ENCODE data around the gene STX16.

Gene STX16

DNA sequence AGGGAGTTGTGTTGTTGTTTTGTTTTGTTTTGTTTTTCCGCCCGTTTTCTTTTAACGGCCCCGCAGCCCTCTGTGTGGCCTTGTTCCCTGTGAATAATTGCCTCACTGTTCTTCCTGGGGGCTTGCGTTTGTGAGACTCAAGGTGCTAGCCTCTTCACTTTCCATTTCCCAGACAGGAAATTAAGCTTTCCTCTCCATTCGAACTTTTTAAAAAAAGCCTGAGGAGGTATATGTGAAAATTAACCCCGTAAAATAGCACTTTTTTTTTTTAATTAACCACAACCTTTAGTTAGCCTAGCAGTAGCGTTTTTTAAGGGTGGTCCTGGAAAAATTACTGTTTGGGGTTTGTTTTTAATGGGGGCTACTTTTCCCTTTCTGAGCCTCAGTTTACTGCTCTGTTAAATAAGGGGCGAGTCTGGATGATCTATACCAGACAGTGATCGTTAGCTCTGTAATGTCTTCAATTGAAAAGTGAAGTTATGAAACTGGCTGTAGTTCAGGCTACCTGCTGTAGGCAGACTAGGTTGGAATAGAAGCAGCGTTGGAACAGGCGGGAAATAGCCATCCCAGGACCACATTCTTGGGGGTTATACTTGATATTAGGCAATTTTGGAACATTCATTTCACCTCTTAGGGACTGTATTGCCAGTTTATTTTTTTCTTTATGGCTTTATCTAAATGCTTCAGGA lies 1.7 kb downstream of the STX16 start:
- peak; percentile 59 for DNase-seq (ENCODE audit: low read depth)

- DNase-seq (ENCODE audit: low read depth) = no peak
Measured at GRCh38 chr20:58654337-58654736, 3.3 kb downstream of the STX16 start.

DNA sequence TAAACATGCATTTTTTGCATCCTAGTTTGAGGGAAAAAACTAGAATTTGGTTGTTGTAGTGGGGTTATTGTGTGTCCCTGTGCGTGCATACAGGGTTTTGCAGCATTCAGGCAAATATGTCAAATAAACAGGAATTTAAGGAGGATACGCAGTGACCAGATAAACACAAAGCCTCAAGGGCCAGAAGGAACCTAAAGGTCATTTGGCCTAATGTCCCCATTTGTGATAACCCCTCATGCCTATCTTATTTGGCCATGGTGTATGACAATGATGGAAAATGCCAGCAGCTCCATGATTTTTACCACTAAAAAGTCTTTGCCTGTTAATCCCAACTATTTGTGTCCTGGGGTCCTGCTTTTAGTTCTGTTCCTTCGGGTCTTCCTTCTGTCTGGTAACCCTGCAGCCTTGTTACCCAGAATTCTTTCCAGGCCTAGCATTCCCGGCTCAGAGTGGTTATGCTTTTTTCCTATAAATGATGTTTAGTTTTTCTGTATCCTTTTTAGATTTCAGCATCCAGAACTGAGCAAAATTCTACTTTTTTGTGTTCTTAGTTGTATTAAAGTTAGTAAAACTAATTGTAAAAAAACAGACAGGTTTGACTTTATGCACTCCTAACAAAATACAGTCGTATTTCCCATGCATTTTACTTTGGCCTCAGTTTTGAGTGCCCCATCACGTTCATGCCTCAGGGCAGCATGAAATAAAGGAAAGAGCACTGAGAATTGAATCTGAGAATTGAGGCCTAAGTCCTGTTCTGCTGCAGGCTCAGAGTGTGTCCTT lies 4.4 kb downstream of the STX16 start:
- DNase-seq (ENCODE audit: low read depth) = no peak

GRCh38 chr20:58656831-58657230 lies 5.7 kb downstream of the STX16 start:
- no peak for DNase-seq (ENCODE audit: low read depth)

- no peak for DNase-seq (ENCODE audit: low read depth)
Measured at GRCh38 chr20:58657262-58657661, 6.2 kb downstream of the STX16 start.

- DNase-seq (ENCODE audit: low read depth) = no peak
Measured at GRCh38 chr20:58657986-58658385, 6.9 kb downstream of the STX16 start.

GRCh38 chr20:58658760-58659159 lies 7.7 kb downstream of the STX16 start:
- DNase-seq (ENCODE audit: low read depth) = no peak

DNA sequence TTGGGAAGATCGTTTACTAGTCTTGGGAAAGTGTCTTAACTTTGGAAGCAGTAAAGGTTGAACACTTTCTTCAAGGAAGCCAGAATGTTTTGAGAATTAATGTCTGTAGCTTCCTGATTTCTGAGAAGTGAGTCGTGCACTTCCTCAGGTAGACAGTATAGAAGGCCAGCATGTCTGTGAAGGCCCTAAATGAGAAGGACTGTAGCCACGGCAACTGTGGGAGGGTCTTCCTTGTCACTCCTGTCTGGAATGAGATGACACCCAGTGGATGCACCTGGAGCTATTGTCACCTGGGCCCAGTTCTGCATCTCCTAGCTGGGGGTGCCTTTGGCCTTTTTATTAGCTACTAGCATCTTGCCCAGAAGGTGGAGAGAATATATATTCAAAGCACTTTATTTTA lies 8.8 kb downstream of the STX16 start:
- peak; percentile 24 for DNase-seq (ENCODE audit: low read depth)

DNA sequence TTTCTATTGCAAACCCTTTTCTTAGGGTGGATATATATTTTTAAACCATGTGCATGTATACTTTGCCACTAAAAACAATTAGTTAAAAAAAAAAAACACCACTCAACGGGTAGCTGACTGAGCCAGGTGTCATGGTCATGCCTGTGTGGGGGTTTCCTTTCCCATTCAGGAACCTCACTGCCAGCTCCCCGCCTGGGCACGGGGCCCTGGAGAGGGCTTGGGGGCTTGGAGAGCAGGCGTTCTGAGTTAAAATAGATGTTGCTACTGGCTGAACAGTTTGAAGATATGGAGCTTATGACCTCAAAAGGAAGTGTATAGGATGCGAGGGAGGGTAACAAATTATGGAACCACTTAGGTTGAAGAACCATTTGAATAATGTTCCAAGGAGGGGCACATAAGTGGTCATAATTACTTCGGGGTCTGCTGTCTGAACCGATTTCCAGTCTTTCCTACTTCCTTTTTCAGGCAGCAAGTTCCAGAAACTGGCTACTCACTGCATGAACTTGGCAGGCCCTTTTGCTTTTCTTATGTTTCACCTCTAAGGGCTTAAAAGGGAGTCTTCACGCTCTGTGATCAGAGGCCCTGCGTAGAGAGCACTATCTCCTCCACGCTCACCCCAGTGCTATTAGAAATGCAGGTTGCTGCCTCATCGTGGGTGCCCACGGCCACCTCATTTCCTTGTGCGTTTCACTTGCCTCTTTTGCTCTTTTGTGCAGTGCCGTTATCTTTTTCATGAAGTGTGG lies 9.9 kb downstream of the STX16 start:
- no peak for DNase-seq (ENCODE audit: low read depth)

- DNase-seq (ENCODE audit: low read depth) = no peak
Measured at GRCh38 chr20:58661598-58662473, 10.8 kb downstream of the STX16 start.

DNA sequence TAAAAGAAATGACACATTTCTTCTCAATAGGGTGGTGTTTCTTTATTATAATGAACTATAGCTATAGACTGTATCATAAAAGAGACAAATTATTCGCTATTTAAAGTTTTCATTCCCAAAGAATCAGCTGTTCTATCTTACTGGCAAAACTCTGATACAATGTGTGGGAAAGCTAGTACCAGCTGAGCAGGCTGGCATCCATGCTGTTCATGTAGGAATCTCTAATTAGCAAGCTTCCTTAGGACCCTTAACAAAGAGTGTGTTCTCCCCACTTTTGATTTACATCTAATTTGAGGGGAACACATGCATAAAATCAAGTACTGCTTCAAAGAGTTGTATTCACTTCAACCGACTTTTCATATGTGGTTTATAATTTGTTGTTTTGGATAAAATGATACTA lies 13.2 kb downstream of the STX16 start:
- no peak for DNase-seq (ENCODE audit: low read depth)

GRCh38 chr20:58664883-58665282 lies 13.8 kb downstream of the STX16 start:
- DNase-seq (ENCODE audit: low read depth) = no peak

DNA sequence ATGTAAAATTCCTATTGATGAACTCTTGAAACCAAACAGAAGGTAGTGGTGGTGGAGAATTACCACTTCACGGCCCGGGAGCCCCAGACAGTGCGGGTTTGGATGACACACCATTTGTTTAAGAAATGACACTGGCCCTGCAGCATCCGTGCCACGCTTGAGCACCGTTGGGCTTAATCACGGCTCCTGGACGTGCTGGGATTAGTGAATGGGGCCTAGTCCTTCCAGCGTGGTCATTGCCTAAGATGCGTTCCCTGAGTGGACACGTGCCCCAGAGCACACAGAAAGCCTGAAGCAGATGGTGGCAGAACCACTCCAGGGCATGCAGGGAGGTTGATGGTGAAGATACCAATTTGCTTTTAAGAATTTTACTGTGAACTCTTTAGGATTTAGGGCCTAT lies 14.5 kb downstream of the STX16 start:
- no peak for DNase-seq (ENCODE audit: low read depth)

DNA sequence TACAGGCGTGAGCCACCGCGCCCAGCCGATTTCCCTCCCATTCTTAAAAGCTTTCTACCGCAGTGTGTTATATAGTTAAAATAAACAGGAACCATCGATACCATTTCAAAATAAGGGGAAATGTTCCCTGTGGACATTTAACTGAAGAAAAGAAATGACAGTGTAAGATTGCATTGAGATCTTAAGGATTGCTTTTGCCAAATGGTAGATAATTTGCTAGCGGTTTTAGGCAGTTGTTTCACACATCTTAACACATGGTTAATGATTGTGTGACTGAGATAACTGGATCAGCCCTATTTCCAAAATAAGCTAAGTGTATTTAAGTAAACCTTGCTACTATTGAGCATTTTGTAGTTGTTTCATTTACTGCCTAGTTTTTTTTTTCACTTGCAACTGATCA lies 15.6 kb downstream of the STX16 start:
- DNase-seq (ENCODE audit: low read depth) = no peak

DNA sequence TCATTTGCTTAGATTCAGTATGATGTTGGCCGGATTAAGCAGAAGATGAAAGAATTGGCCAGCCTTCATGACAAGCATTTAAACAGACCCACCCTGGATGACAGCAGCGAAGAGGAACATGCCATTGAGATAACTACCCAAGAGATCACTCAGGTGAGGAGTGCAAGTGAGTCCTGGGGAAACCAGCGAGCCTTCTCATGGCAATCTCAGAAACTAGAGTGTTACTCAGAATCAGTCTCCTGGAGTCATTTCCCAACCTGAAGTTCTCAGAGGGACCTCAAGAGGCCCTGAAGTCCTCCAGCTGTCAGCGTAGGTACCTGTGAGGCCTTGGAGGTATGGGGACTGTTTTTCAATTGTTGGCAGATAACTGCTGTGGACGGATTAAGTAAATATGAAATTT lies 16.9 kb downstream of the STX16 start:
- no peak for DNase-seq (ENCODE audit: low read depth)

- no peak for DNase-seq (ENCODE audit: low read depth)
Measured at GRCh38 chr20:58668901-58669286, 17.8 kb downstream of the STX16 start.

GRCh38 chr20:58669287-58670006 lies 18.4 kb downstream of the STX16 start:
- no peak for DNase-seq (ENCODE audit: low read depth)

GRCh38 chr20:58670102-58670501 lies 19.0 kb downstream of the STX16 start:
- no peak for DNase-seq (ENCODE audit: low read depth)

DNA sequence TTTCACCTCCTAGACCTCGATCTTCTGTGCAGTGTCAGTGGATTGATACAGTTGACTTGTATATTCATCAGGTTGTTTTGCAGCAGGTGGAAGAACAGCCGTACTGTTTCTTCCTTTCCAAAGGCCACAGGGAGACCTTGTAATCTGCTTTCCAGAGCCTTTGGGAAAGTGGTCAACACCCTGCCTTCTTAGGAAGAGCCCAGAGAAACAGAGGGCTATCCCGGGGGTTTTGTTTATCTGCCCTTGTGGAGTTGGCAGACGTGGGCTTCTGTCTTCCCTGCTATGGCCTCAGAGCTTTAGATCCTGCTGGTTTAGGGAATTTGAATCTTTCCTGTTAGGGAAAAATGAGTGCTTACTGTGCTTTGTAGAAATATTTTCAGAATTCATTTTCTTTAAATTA lies 19.6 kb downstream of the STX16 start:
- DNase-seq (ENCODE audit: low read depth) = no peak

- no peak for DNase-seq (ENCODE audit: low read depth)
Measured at GRCh38 chr20:58673119-58673518, 22.0 kb downstream of the STX16 start.

DNA sequence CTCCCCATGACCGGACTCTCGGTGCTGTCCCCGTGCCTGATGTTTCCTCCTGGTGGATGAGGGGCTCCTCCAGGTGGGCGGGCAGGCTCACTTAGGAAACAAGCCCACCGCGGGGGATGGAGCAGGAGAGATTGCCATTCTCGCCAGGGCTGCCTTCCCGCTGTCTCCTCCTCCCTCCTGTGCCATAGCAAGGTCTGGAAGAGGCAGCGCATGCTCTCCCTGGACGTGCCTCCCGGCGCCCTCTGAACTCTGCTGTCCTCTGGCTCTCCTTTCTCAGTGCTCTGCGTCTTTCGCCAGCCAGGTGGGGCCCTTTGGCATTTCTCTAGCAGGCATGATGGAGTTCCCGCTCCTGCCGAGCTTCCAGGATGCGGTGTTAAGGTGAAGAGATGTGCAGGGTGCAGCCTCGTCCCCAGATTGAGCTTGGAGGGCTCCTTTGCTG lies 24.1 kb downstream of the STX16 start:
- no peak for DNase-seq (ENCODE audit: low read depth)

All from ELR (cell line).